ENCODE measurements around the gene TBC1D22A. TPM values are rescaled to one million over a fixed set of nuclear protein-coding genes. Genes with fewer than 3 reads are reported as not detected.

TBC1D22A gene
- total and polyA plus RNA-seq, 9 of the 15 experiments (the other 6 are each of a cell fraction or from before 2014, with no cell fraction given): 0.20 to 11.5 (median 5.2) TPM

DNA sequence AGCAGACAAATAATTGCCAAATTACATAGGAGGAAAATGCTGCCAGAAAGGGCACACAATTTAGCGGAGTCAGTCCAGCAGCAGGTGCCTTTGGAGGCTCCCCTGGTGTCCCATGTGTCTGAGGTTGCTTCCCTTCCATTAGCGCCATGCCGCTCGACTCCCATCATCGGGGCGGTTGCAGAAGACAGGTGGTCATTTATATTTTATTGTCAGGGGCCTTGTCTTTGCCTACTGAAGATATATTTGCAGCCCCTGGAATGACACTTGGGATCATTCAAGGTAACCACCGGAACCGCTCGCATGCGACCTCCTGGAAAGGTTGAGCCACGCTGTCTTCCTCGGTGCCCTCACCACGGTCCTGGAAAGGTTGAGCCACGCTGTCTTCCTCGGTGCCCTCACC, 298.3 kb downstream of the TBC1D22A start:
- H3K4me3 ChIP-seq: no peak overlapping the region
- H3K79me2 ChIP-seq (ENCODE audit: control insufficient read depth, insufficient read depth, low read length): no peaks in the 10 kb centered on the region
- no peaks in the 10 kb centered on the region for H3K9me1 ChIP-seq (ENCODE audit: control insufficient read depth, insufficient read depth, low read length)
- intact Hi-C loops (cut with micrococcal nuclease): no loop called here
- no peaks in the 10 kb centered on the region for H3K36me3 ChIP-seq (ENCODE audit: control insufficient read depth, insufficient read depth, low read length)
- no peak overlapping the region for H3K4me2 ChIP-seq (ENCODE audit: insufficient read depth, low read length)
- POLR2A ChIA-PET: no interaction called here
- no peak for ATAC-seq
- in situ Hi-C loops (cut with MboI): no loop called here
- CTCF ChIA-PET (ENCODE audit: low intra/inter-chr PET ratio): no interaction called here
- H2AFZ ChIP-seq (ENCODE audit: low read depth, low read length): no peak overlapping the region
- no peaks in the 10 kb centered on the region for H3K9me3 ChIP-seq (replicated peaks; ENCODE audit: control insufficient read depth, insufficient read depth, low read depth, low read length)
- H3K27me3 ChIP-seq (ENCODE audit: control insufficient read depth in 2 of 2, insufficient read depth in 2 of 2, low read length in 2 of 2): no peaks in the 10 kb centered on the region
- H3K9ac ChIP-seq (ENCODE audit: insufficient read depth in 1 of 2, low read depth in 2 of 2, low read length in 2 of 2): no peak overlapping the region
- no TSS peak for BruUV-seq (replicated peaks)
- H4K20me1 ChIP-seq (replicated peaks; ENCODE audit: control insufficient read depth, insufficient read depth, low read length): no peaks in the 10 kb centered on the region
- no peak overlapping the region for H3K27ac ChIP-seq (ENCODE audit: extremely low read depth, low read depth, low read length)
- no peak for DNase-seq (ENCODE audit: extremely low read depth in 1 of 4, low spot score in 3 of 4)
- WGBS (ENCODE audit: insufficient coverage, low coverage, missing lambda C conversion rate): 92% methylated on average over 14 of the region's 15 CpGs
- TF ChIP-seq KLF16 (IDR thresholded peaks at IDR 0.05): no peak
- TF ChIP-seq ZFP36 (IDR thresholded peaks at IDR 0.05; ENCODE audit: low read depth, low read length, partially characterized antibody): no peak
- TF ChIP-seq ZNF143 (CRISPR knock-in tag; IDR thresholded peaks at IDR 0.05): no peak
- TF ChIP-seq, protein P1, sequence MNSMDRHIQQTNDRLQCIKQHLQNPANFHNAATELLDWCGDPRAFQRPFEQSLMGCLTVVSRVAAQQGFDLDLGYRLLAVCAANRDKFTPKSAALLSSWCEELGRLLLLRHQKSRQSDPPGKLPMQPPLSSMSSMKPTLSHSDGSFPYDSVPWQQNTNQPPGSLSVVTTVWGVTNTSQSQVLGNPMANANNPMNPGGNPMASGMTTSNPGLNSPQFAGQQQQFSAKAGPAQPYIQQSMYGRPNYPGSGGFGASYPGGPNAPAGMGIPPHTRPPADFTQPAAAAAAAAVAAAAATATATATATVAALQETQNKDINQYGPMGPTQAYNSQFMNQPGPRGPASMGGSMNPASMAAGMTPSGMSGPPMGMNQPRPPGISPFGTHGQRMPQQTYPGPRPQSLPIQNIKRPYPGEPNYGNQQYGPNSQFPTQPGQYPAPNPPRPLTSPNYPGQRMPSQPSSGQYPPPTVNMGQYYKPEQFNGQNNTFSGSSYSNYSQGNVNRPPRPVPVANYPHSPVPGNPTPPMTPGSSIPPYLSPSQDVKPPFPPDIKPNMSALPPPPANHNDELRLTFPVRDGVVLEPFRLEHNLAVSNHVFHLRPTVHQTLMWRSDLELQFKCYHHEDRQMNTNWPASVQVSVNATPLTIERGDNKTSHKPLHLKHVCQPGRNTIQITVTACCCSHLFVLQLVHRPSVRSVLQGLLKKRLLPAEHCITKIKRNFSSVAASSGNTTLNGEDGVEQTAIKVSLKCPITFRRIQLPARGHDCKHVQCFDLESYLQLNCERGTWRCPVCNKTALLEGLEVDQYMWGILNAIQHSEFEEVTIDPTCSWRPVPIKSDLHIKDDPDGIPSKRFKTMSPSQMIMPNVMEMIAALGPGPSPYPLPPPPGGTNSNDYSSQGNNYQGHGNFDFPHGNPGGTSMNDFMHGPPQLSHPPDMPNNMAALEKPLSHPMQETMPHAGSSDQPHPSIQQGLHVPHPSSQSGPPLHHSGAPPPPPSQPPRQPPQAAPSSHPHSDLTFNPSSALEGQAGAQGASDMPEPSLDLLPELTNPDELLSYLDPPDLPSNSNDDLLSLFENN (IDR thresholded peaks at IDR 0.05; ENCODE audit: low read depth in 2 of 2, low read length in 2 of 2): no peak
- TF ChIP-seq EP400 (IDR thresholded peaks at IDR 0.05): no peak
- TF ChIP-seq, protein P2, sequence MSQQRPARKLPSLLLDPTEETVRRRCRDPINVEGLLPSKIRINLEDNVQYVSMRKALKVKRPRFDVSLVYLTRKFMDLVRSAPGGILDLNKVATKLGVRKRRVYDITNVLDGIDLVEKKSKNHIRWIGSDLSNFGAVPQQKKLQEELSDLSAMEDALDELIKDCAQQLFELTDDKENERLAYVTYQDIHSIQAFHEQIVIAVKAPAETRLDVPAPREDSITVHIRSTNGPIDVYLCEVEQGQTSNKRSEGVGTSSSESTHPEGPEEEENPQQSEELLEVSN (IDR thresholded peaks at IDR 0.05; ENCODE audit: borderline replicate concordance in 1 of 2, extremely low read depth in 1 of 2, insufficient read depth in 1 of 2, insufficient read length in 1 of 2, low read depth in 1 of 2, low read length in 1 of 2, poor library complexity in 1 of 2, severe bottlenecking in 1 of 2): no peak
- TF ChIP-seq FIP1L1 (IDR thresholded peaks at IDR 0.05; ENCODE audit: low read depth, low read length, poor library complexity, severe bottlenecking): no peak
- TF ChIP-seq ZFP30 (CRISPR knock-in tag; IDR thresholded peaks at IDR 0.05; ENCODE audit: borderline replicate concordance): no peak
- no peak for TF ChIP-seq KLF13 (tag; IDR thresholded peaks at IDR 0.05; ENCODE audit: borderline replicate concordance, low read depth)
- TF ChIP-seq, protein P3, sequence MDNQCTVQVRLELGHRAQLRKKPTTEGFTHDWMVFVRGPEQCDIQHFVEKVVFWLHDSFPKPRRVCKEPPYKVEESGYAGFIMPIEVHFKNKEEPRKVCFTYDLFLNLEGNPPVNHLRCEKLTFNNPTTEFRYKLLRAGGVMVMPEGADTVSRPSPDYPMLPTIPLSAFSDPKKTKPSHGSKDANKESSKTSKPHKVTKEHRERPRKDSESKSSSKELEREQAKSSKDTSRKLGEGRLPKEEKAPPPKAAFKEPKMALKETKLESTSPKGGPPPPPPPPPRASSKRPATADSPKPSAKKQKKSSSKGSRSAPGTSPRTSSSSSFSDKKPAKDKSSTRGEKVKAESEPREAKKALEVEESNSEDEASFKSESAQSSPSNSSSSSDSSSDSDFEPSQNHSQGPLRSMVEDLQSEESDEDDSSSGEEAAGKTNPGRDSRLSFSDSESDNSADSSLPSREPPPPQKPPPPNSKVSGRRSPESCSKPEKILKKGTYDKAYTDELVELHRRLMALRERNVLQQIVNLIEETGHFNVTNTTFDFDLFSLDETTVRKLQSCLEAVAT (IDR thresholded peaks at IDR 0.05): no peak
- no peak for TF ChIP-seq TFAM (CRISPR knock-in tag; conservative IDR thresholded peaks at IDR 0.05)
- no peak for TF ChIP-seq SMAD3 (CRISPR knock-in tag; conservative IDR thresholded peaks at IDR 0.05)
- H3K4me1 ChIP-seq (replicated peaks in 1 of 2; ENCODE audit: control insufficient read depth in 2 of 2, insufficient read depth in 2 of 2, low read length in 2 of 2): no peaks in the 10 kb centered on the region
- no peak for FAIRE-seq

Measured in K562 (cell line).